GM10847 (cell line): ENCODE measurements around the gene SRPK2.

Experiments used
- POLR2A ChIP-seq: IDR thresholded peaks from 2 replicates; pipeline ENCODE4 v1.6.1; 2011; ENCODE audit not compliant: insufficient read length; ENCODE audit errors: extremely low read depth

SRPK2 gene

DNA sequence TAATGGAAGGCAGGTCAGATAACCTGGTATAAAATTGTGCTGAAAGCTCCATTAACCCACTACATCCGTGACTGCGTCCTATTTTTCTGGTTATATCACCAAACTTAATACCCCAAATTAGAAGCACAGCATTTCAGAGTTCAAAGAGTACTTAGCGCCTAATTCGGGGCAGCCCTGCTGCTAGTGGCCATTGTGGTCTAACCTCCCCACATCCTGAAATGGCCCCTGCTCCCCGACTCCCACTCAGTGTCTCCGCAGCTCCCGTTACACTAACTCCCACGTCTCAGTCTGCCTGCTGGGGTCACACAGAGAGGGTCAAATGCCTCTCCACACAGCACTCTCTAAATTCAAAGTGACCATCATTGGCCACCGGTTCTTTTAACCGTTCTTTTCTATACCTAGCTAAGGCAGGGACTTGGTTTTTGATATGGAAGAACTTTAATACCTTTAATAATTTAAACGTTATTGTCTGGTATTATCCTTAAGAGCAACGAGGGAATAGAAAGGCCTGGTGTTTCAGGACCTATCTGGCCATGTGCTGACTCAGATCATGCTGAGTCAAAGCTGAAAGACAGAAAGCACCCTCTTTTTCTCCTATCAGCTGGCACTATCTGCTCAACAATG is 257.6 kb downstream of the SRPK2 start:
- no peak for TF ChIP-seq POLR2A

DNA sequence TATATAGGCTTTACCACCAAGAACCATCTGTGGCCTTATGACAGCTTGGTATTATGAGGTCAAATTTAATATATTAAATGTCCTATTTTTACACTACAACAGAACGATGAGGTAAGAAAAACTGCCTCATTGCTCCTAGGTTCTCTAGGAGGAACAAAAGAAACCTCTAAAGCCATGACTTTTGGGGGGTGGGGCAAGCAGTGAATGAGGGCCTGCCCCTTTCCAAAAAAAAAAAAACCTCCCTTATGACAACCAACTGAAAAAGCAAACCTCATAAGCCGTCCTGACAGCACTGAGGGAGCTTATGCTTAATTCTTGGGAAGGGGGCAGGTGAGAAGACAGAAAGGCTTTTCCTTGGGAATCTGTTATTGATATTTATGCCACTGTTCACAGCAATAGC is 258.1 kb downstream of the SRPK2 start:
- TF ChIP-seq POLR2A, result no peak

DNA sequence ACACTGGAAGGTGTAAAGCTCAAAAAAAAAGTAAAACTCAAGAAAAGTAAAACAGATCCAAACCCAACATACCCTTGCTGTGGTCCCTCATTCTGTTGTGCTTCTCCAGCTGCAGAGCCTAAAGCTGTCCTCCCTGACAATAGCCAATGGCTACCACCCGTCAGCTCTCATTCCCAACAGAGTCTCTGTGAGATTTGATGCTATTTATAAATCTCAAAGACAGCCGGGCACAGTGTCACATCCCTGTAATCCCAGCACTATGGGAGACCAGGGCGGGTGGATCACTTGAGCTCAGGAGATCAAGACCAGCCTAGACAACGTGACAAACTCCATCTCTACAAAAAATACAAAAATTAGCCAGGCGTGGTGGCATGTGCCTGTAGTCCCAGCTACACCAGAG is 258.7 kb downstream of the SRPK2 start:
- no peak for TF ChIP-seq POLR2A

DNA sequence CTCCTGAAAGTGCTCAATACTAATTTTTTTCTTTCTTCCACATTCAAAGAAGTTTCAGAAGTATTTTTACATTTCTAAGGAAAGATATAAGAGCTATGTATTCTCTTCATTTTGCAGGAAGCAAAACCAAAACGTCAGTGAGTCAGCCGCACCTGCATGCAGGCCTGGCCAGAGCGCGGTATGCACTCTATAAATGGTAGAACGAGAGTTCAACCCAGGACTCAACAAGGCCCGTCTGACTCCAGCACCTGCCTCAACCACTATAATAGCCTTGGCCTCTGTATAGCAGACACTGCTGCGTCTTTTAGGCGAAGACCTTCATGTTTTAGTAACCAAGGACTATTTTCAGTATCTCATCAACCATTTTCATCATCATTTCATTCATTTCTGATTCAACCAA is 261.5 kb downstream of the SRPK2 start:
- TF ChIP-seq POLR2A, result no peak

DNA sequence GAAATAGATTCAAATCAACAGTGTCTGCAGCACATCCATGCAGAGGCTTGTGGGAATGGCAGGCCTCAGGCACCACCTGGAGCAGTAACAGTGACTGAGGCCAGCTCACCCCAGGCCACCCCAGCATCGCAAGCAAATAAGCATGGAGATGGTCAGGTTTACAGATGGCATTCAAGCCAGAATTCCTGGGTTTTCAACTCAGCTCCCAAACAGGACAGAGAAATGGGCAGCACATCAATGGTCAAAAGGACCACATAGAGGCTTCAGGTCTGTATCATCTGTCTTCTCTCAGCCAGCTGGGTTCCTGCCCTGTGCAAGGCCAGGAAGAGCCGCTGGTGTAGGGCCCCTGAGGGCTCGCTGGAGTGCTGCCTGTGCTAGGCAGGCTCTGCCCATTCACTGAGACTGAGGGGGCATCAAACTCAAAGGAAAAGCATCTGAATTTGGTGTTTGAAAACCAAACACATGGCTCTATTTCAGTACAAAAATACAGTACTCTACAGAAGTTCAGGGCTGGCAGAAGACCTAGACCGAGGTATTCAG is 262.2 kb downstream of the SRPK2 start:
- no peak for TF ChIP-seq POLR2A

DNA sequence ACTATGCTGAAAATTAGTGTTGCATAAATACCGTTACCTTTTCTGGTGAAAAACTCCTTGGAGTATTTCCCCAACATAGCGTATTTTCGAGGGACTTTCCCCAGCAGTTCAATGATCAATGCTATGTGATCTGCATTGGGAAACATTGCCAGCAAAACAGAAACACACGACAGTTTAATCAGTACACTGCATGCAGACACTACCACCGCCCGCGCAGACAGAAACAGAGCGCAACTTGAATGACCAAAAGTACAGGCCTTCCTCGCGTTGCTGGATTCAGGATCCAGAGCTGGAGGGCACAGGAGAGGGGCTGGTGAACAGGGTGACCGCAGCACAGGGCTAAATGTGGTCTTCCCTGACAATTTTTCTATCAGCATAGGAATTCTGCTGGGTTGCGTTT is 263.0 kb downstream of the SRPK2 start:
- TF ChIP-seq POLR2A, result no peak

DNA sequence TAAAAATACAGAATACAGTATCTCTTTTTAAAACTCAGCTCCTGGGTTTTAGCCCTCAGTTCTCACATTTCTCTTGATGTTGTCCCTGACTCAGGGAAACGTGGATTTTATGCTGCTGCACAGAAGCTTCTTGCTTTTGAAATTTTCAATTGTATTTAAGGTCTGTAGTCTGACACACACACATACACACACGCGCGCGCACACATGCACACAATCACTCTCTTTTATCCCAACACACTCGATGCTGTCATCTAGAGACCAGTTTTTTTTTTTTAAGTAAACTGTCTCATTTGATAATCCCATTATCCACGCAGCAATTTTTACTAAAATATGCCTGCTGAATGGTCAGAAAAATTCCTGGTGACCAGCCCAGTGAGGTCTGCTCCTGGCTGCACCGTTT is 266.1 kb downstream of the SRPK2 start:
- no peak for TF ChIP-seq POLR2A

DNA sequence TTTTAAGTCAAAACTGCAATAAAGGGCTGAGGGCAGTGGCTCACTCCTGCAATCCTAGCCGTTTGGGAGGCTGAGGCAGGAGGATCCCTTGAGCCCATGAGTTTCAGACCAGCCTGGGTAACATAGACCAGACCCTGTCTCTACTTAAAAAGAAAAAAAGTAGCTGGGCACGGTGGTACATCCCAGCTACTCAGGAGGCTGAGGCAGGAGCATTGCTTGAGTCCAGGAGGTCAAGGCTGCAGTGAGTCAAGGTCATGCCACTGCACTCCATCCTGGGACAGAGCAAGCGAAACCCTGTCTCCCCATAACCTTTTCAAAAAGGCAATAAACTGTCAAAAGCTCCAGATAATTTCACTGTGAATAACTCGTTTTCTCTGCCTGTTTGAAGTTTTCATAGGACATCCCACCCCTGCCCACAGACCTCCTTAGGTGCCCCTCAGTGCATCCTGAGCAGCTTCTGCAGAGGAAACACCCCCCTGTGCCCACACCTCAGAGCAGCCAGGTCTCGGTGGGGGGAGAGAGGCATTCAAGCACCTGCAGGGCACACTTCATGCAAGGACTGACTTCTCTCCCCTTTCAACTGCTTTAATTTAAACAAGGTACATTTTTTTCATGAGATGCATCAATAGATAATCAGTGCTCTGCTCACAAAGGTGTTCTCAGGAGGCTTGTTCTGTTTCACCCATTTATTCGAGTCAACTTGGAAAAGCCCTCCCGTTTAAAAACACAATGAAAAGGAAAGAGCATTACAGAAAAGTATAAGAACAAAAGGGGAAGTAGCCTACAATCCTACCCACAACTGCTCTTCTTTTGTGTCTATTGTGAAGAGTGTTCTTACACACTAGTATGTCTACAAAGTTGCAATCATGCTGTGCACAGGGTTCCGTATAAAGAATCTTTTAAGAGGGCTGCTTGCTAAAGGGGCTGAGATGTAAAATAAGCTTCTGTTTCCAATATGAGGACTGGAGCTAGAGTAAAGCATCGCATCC is 269.8 kb downstream of the SRPK2 start:
- no peak for TF ChIP-seq POLR2A

DNA sequence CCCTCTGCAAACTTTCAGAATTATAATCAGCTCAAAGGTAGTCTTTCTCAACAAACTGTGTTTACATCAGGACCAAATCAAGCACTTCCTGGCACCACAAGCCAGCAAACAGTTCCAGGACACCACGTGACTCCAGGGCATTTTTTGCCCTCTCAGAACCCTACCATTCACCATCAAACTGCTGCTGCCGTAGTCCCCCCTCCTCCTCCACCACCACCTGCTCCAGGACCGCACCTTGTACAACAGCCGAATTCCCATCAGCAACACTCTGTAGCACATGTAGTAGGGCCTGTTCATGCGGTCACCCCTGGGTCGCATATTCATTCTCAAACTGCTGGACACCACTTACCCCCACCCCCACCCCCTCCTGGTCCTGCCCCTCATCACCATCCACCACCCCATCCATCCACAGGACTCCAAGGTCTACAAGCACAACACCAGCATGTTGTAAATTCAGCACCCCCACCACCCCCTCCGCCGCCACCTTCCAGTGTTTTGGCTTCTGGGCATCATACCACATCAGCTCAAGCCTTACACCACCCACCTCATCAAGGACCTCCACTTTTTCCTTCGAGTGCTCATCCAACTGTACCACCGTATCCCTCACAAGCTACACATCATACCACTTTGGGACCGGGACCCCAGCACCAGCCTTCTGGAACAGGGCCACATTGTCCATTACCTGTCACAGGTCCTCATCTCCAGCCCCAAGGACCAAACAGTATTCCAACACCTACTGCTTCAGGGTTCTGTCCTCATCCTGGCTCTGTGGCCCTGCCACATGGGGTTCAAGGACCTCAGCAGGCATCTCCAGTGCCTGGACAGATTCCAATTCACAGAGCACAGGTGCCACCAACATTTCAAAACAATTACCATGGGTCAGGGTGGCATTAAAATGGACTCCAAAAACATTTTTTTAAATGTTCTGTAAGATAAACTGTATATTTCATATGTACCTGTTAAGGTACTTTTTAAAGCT is 276.0 kb downstream of the SRPK2 start:
- no peak for TF ChIP-seq POLR2A

DNA sequence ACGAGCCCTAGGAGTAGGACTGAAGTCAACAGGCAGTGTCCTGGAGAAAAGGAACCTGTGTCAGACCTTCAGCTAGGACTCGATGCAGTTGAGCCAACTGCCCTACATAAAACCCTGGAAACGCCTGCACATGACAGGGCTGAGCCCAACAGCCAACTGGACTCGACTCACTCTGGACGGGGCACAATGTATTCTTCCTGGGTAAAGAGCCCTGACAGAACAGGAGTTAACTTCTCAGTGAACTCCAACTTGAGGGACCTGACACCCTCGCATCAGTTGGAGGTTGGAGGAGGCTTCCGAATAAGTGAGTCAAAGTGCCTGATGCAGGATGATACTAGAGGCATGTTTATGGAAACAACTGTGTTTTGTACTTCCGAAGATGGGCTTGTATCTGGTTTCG is 281.3 kb downstream of the SRPK2 start:
- TF ChIP-seq POLR2A, result no peak

DNA sequence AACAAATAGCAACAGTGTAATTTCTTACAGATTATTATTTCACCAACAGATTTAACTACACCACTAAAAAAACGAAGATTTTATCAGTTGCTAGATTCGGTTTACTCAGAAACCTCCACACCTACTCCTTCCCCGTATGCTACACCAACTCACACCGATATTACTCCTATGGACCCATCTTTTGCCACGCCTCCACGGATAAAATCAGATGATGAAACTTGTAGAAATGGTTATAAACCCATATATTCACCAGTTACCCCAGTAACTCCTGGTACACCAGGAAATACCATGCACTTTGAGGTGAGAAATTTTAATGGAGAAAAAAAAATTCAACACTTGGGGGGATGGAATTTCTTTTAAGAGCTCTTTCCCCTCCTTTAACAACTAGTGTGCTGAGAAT is 282.2 kb downstream of the SRPK2 start:
- no peak for TF ChIP-seq POLR2A

DNA sequence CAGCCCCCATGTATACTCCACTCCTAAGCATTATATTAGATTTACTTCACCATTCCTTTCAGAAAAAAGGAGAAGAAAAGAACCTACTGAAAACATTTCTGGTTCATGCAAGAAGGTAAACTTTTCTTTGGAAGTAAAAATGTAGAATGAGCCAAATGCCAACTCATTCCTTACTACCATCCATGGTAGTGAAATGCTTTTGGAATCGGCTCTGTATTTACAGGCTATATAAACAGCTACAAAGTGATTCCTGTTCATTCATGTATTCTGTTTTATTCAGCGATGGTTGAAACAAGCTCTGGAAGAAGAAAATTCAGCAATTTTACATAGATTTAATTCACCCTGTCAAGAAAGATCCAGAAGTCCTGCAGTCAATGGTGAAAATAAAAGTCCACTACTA is 283.1 kb downstream of the SRPK2 start:
- TF ChIP-seq POLR2A, result no peak

DNA sequence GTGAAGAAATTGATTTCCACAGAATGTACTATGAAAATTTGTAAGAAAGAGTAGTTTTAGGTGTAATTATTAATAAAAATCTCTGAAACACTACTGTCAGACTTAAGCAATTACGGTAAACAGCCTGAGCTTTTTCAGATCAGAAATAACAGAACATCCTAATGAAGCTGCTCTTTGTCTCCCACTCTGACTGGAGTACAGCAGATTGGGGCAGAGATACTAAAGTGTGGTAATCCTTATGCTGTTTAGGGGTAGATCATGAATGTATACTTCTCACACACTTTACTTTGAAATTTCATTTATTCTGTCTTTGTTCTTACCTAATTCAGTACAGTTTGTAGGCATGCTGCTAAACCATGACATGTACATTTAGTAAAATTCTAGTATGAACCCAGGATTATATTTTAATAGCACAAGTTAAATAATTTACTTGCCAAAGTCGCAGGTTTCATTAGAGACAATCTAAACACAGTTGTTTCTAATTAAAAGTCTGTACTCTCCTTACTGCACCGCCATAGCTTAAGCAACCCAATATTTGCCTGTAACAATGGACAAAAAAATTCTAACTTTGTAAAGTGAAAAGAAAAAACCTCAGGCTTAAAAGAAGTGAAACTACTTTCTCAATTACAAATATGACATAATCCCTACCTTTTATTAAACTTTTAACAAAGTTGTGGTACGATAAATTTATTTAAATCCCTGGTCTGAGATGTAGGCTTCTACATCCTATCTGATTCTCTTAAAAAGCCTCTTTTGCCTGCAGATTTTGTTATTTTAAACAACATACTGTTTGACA is 286.0 kb downstream of the SRPK2 start:
- TF ChIP-seq POLR2A, result no peak

DNA sequence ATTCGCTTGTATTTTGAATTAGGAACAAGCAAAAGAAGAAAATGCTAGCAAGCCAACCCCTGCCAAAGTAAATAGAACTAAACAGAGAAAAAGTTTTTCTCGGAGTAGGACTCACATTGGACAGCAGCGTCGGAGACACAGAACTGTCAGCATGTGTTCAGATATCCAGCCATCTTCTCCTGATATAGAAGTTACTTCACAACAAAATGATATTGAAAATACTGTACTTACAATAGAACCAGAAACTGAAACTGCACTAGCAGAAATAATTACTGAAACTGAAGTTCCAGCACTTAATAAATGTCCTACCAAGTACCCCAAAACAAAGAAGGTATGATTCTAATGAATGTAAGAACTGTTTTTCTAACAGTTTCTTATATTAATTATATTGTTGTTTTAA is 286.9 kb downstream of the SRPK2 start:
- no peak for TF ChIP-seq POLR2A

DNA sequence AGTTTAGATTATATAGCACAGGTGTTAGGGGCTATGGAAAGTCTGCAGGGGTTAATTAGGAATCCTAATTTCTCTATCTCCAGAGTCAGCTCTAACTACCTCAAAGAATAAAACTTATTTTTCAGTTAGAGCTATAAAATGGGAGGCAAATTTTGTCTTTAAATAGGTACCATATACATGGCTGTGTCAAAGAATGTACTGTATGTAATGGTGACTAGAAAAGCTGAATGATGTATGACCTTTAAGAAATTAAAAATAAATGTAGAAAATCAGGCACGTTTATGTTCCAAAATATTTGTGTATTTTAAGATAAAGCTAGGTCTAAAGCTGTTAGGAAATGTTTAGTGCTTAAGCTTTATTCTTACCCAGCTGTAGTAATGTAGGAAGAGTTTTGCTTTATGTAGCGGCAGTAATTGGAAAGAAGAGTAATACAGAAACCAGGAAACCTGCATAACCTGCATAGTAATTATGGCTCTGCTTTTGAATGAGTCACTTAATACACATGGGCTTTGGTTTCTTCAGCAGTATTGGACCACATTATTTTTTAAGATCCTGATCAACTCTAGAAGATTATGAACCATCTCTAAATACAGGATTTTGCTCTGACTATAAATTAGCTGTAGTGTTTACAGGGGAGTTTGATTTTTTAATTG is 289.7 kb downstream of the SRPK2 start:
- TF ChIP-seq POLR2A, result no peak
